RWPE2 (cell line): ENCODE results near the gene SIX2.

Experiments used
- ATAC-seq: fragments of 200-7000 bp; cut with Tn5 transposase; 3 replicates; pipeline ENCODE4 v1.9.1; 2021; ENCODE audit warnings: low read depth
- DNase-seq: peaks from one replicate; pipeline ENCODE4 v3.0.0-alpha.2; 2020; ENCODE audit warnings: low spot score
- H3K27ac ChIP-seq: fragments of 450-650 bp; 2 replicates; pipeline ENCODE4 v1.5.1; 2017; ENCODE audit warnings: mild to moderate bottlenecking; ENCODE audit not compliant: poor library complexity, severe bottlenecking
- H3K27me3 ChIP-seq: fragments of 250-450 bp; sonication (Bioruptor Pico); 2 replicates; pipeline ENCODE4 v1.5.1; 2021; ENCODE audit warnings: mild to moderate bottlenecking, moderate library complexity; ENCODE audit not compliant: insufficient read depth, poor library complexity, severe bottlenecking
- H3K36me3 ChIP-seq: fragments of 250-450 bp; sonication (Bioruptor Pico); 2 replicates; pipeline ENCODE4 v1.5.1; 2020; ENCODE audit warnings: low read depth, mild to moderate bottlenecking, moderate library complexity
- H3K4me1 ChIP-seq: fragments of 250-450 bp; sonication (Bioruptor Pico); 2 replicates; pipeline ENCODE4 v1.5.1; 2021; ENCODE audit warnings: mild to moderate bottlenecking, moderate library complexity; ENCODE audit not compliant: insufficient read depth, poor library complexity, severe bottlenecking
- H3K4me3 ChIP-seq: fragments of 250-450 bp; sonication (Bioruptor Pico); 2 replicates; pipeline ENCODE4 v1.5.1; 2021; ENCODE audit warnings: mild to moderate bottlenecking, moderate library complexity; ENCODE audit not compliant: severe bottlenecking
- H3K9me3 ChIP-seq: fragments of 250-450 bp; sonication (Bioruptor Pico); 2 replicates; pipeline ENCODE4 v1.5.1; 2021; ENCODE audit warnings: mild to moderate bottlenecking, moderate library complexity; ENCODE audit not compliant: severe bottlenecking
- CTCF ChIP-seq: fragments of 450-650 bp; IDR thresholded peaks from one replicate; pipeline ENCODE4 v1.5.1; 2017; ENCODE audit warnings: mild to moderate bottlenecking, moderate library complexity; ENCODE audit not compliant: poor library complexity, severe bottlenecking

Gene SIX2

GRCh38 chr2:45009303-45009927, at the start of gene SIX2:
TSS of gene SIX2 (minus strand) at chr2:45009452. CDS start at chr2:45009110, 342 bp downstream.
- peak; percentile 1 for TF ChIP-seq CTCF
- Histone ChIP-seq H3K36me3 (no peaks in the 10 kb centered on the region), H3K9me3 (no peaks in the 10 kb centered on the region), H3K27ac (peak within 1 kb of the TSS; percentile 25), H3K4me3 (peak within 1 kb of the TSS; percentile 43), H3K4me1 (no peaks in the 10 kb centered on the region), H3K27me3 (peaks cover 14% of the 10 kb centered on the region)
- ATAC-seq = peak; percentile 92
- peak; percentile 92 for DNase-seq

GRCh38 chr2:45055162-45055605, 45.9 kb upstream of the SIX2 start:
- no peaks in the 10 kb centered on the region for H3K4me1 ChIP-seq
- no peak overlapping the region for H3K27ac ChIP-seq
- no peaks in the 10 kb centered on the region for H3K27me3 ChIP-seq
- DNase-seq (no peak), ATAC-seq (no peak)
- no peak for TF ChIP-seq CTCF
- no peak overlapping the region for H3K4me3 ChIP-seq
- H3K36me3 ChIP-seq = no peaks in the 10 kb centered on the region
- H3K9me3 ChIP-seq = no peaks in the 10 kb centered on the region

- H3K36me3 ChIP-seq = no peaks in the 10 kb centered on the region
- no peaks in the 10 kb centered on the region for H3K4me1 ChIP-seq
- no peaks in the 10 kb centered on the region for H3K9me3 ChIP-seq
- DNase-seq (no peak), ATAC-seq (no peak)
- no peak overlapping the region for H3K27ac ChIP-seq
- H3K4me3 ChIP-seq = no peak overlapping the region
- TF ChIP-seq CTCF = no peak
- H3K27me3 ChIP-seq = no peaks in the 10 kb centered on the region
These were observed 44.7 kb upstream of the SIX2 start for GRCh38 chr2:45053966-45054365.

DNA sequence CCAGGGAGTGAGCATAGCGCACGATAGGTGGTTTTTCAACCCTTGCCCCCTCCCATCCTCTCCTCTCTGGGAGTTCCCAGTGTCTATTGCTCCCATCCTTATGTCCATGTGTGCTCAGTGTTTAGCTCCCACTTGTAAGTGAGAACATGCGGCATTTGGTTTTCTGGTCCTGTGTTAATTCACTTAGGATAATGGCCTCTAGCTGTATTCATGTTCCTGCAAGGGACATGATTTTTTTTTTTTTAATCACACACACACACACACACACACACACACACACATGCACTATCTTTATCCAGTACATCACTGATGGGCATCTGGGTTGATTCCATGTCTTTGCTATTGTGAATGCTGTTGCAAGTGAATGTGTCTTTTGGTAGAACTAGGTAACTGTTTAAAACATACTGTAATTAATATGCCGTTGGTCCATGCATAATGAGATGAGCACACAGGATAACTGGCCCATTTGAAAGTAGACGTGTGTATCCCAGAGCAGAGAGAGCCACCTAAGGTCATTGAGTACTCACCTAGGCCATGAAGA, 43.2 kb upstream of the SIX2 start:
- no peak for DNase-seq
- no peak for ATAC-seq
- no peaks in the 10 kb centered on the region for H3K27me3 ChIP-seq
- TF ChIP-seq CTCF = no peak
- no peaks in the 10 kb centered on the region for H3K4me1 ChIP-seq
- no peak overlapping the region for H3K4me3 ChIP-seq
- H3K36me3 ChIP-seq = no peaks in the 10 kb centered on the region
- H3K27ac ChIP-seq = no peak overlapping the region
- H3K9me3 ChIP-seq = no peaks in the 10 kb centered on the region
